Left colon (tissue), 2 donors: Measurements from ENCODE around the gene RRP36. TPM values are rescaled to one million over a fixed set of nuclear protein-coding genes. Genes with fewer than 3 reads are reported as not detected.
"Not testable (repeated sequence)": the region's sequence is repeated elsewhere in the genome, so short reads cannot be mapped to it uniquely, and the experiment has no call there.

Experiments
- ATAC-seq: fragments of 200-7000 bp; cut with Tn5 transposase; one replicate; pipeline ENCODE4 v1.9.1; 2020; ENCODE audit warnings: mild to moderate bottlenecking, moderate library complexity
- DNase-seq, 2 donors: peaks; one replicate each; pipeline ENCODE4 v3.0.0-alpha.2; 2020
- intact Hi-C, 2 donors: fragments of 100-400 bp; cut with DNase I in 1 of 2; cut with micrococcal nuclease in 1 of 2; formaldehyde crosslinking; loops; one replicate each; pipeline versions ENCODE4 v1.11.2 to v1.14.0; 2022; cut with DNase I, micrococcal nuclease
- long read RNA-seq: library from polyadenylated mRNA; unstranded; transcript quantifications from one replicate; pipeline ENCODE4 v2.0.0, GENCODE V29; 2021
- total RNA-seq, 2 donors: library from RNA; stranded (reverse); fragmentation: NEBNext Ultra II Directional; extraction: Animal tissue kit (Norgen Biotek cat#: 25700); gene quantifications; one replicate each; pipeline ENCODE4 v1.2.1, GENCODE V29; 2021
- donor health status: DM: no; HTN: no; CAD: no.
- donor health status: DM: yes; HTN: yes; CAD: no.

Gene RRP36
- total RNA-seq, result 10 to 100 TPM; 33.6 to 45.8 TPM
- long read RNA-seq, transcript RRP36-201 (7 exons, 1,159 nt), result major isoform, 35 of 50 reads
- long read RNA-seq, partial matches to known transcripts, result 3 of 50 reads
- long read RNA-seq, other reads (novel, unspliced or antisense), result 12 of 50 reads

- ATAC-seq, result peak; percentile 95
- peak; percentile 73 to 85 for DNase-seq
- intact Hi-C loops, result no loop called here
Observed at GRCh38 chr6:43021270-43022047, at the start of gene RRP36. Gene RRP36, plus strand, starts transcription at chr6:43021623. Its CDS starts 32 bp downstream, at chr6:43021655.

- DNase-seq (no peak), ATAC-seq (no peak)
- intact Hi-C loops, result no loop called here
Observed at GRCh38 chr6:42971746-42972327, 49.6 kb upstream of the RRP36 start.

- no peak for ATAC-seq
- intact Hi-C loops, result no loop called here
- DNase-seq, result no peak
Observed at GRCh38 chr6:42973926-42974325, 47.5 kb upstream of the RRP36 start.

- no peak for ATAC-seq
- intact Hi-C loops, result no loop called here
- no peak for DNase-seq
Observed at GRCh38 chr6:42974919-42975505, 46.4 kb upstream of the RRP36 start.

GRCh38 chr6:42978487-42978838, 43.0 kb upstream of the RRP36 start:
- DNase-seq, result peak; percentile 38 to 50
- intact Hi-C loops, result no loop called here
- peak; percentile 61 for ATAC-seq

GRCh38 chr6:42978839-42979522, 42.4 kb upstream of the RRP36 start, which contains the start of gene PEX6:
Gene PEX6, minus strand, starts transcription at chr6:42979181. Its CDS starts 31 bp downstream, at chr6:42979150.
- peak; percentile 93 to 95 for DNase-seq
- intact Hi-C loops, result no loop called here
- ATAC-seq, result peak; percentile 89

GRCh38 chr6:42979523-42980177, 41.8 kb upstream of the RRP36 start:
- DNase-seq (no peak), ATAC-seq (peak; percentile 13)
- intact Hi-C loops, result no loop called here

GRCh38 chr6:42981836-42982235, 39.6 kb upstream of the RRP36 start:
- ATAC-seq (no peak), DNase-seq (no peak)
- intact Hi-C loops, result no loop called here

- peak; percentile 93 for ATAC-seq
- intact Hi-C loops, result no loop called here
Observed at GRCh38 chr6:42984001-42984923, 37.2 kb upstream of the RRP36 start, which contains the start of gene PPP2R5D. Gene PPP2R5D, plus strand, starts transcription at chr6:42984570. Its CDS starts 108 bp downstream, at chr6:42984678.

GRCh38 chr6:42984924-42985475, 36.4 kb upstream of the RRP36 start:
- intact Hi-C loops, result no loop called here
- no peak for ATAC-seq
- DNase-seq, result peak in 1 of 2 donors; percentile 38

More at GRCh38 chr6:42984001-42984923, 37.2 kb upstream of the RRP36 start, which contains the start of gene PPP2R5D:
- DNase-seq, result peak; percentile 97 to 98

- intact Hi-C loops, result no loop called here
- no peak for ATAC-seq
- no peak for DNase-seq
Observed at GRCh38 chr6:42987533-42988451, 33.6 kb upstream of the RRP36 start.

GRCh38 chr6:42988486-42989020, 32.9 kb upstream of the RRP36 start:
- no peak for DNase-seq
- intact Hi-C loops, result no loop called here

GRCh38 chr6:42989923-42990322, 31.5 kb upstream of the RRP36 start:
- peak; percentile 95 for ATAC-seq
- intact Hi-C loops, result no loop called here
- peak; percentile 53 to 72 for DNase-seq

More at GRCh38 chr6:42988486-42989020, 32.9 kb upstream of the RRP36 start:
- ATAC-seq, result no peak

- DNase-seq (no peak), ATAC-seq (no peak)
- intact Hi-C loops, result no loop called here
Observed at GRCh38 chr6:42993445-42993844, 28.0 kb upstream of the RRP36 start.

- intact Hi-C loops, result no loop called here
- no peak for DNase-seq
- ATAC-seq, result peak; percentile 93
Observed at GRCh38 chr6:42996513-42996912, 24.9 kb upstream of the RRP36 start.

GRCh38 chr6:42998205-42998604, 23.2 kb upstream of the RRP36 start:
- DNase-seq, intact Hi-C loops, ATAC-seq: not testable (repeated sequence)
